NCI-H82 (cell line): ENCODE data around the gene IL1RAPL1.
"Not testable (repeated sequence)": the region's sequence is repeated elsewhere in the genome, so short reads cannot be mapped to it uniquely, and the experiment has no call there.

Experiments
- DNase-seq: peaks from one replicate; lab custom pipeline; 2025; lab: John Stamatoyannopoulos, UW

The IL1RAPL1 gene

GRCh38 chrX:29274517-29274916 lies 687.3 kb downstream of the IL1RAPL1 start:
- no peak for DNase-seq

DNA sequence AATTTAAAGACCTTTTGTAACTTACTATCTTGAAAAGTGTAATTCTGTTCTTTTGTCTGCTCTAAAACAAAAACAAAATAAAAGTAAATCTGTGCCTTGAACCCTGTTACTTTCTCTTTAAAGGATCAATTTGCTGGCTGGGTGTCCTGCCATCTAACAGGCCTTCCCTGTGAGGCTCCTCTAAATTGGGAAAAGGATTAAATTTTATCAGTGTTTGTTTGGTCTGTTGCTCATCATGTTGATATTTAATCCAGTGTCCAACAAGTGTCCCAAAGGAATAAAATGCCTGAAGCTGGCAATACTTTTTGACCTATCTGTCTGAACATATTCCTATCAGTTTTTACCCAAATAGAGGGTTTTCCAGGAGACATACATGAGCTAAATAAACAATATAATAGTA lies 688.7 kb downstream of the IL1RAPL1 start:
- DNase-seq: no peak

DNA sequence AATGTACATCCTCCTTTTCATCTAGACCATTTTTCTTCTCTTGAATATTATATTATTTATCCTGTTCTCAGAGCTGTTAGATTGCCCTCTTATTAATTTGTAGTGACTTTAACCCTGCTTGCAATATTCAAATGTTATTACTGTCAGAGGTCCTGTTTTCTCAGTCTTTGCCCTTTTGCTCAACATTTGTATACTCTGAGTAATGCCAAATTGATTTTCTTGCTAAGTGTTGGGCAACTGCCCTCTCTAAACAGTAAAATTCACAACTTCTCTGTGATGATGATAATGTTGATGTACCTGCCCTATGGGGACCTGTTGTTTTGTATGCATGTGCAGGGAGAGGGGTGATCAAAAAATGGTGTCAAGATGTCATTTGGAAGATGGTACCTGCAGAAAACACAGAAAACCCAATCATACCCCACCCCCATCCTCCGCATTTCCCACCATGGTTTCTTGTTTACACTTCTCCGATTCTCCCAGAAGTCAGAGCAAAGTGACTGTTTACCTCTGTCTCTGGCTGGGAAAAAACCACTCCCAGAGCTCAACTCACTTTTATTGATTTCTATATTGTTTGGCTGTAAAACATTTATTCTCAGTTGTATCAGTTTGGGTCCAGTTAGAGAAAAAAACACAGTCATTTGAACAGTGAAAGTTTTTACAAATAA lies 694.0 kb downstream of the IL1RAPL1 start:
- DNase-seq: no peak

DNA sequence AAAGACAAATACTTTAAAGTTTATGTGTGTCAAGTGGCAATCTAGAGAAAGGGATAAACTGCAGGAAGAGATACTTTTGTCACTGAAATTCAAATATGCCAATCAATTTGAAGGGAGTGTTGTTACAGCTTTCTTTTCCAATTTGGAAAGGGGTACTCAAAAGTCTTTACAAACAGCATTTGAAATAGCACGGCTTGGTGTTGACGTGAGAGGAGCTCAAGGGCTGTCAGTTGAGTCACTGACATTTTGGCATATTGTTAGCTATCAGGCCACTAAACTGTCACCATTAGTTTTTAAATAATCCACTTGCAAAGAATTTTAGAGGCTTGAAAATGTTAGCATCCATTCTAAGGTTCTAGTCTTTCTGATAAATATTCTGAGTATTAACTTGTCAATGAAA lies 698.4 kb downstream of the IL1RAPL1 start:
- DNase-seq: no peak

GRCh38 chrX:29295987-29296680 lies 708.9 kb downstream of the IL1RAPL1 start:
- DNase-seq: no peak

DNA sequence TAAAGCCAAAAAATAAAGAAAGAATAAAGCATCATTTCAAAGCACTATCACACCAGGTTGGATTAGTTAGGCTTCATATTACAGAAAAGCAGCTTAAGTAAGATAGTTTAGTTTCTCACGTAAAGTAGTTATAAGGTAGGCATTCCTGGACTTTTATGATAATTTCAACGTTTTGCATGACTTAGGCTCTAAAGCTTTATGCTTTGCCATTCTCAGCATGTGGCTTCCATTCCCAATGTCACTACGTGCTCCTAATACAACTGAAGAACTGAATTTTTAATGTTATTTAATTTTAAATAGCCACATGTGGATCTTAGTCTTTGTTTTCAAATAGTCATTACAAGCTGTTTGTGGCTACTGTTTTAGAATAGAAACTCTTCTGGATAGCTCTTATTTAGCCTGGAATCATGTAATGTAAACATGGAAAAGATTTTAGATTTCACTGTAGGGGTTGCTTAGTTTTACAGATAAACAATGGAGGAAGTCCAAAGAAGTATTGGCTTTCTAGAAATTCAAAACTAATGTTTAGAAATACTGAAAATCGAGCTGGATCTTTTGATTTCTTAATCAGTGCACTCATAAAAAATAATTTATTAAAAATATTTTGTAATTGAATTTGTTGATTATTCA lies 710.0 kb downstream of the IL1RAPL1 start:
- DNase-seq: no peak

DNA sequence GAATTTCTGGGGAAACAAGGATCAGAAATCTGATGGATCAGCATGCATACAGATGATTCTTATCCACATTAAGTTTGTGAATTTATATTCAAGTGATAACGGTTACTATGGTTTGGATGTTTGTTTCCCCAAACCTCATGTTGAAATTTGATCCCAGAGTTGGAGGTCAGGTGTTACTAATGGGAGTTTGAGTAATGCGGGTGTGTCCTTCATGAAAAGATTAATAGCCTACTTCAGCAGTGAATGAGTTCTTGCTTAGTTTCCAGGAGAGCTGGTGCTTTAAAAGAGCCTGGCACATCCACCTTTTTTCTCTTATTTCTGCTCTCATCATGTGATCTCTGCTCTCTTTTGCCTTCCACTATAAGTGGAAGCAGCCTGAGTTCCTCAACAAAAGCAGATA lies 712.4 kb downstream of the IL1RAPL1 start:
- DNase-seq: no peak

DNA sequence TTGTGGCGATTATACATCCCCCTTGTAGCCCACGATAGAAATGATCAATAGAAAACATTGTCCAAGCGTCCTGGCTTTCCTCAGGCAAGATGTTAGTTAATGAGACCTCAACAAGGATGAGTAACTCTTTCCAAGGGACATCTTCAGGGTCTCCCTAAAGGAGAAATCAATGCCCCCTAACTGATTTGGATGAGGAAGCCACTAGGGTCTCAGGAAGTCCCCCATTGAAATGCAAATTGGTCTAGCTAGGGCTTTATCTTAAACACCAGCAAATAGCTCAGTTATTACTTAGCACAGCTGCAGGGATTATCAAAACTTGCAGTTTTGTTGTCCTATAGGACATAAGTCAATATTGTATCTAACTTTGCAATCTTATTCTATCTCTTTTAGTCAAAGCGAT lies 721.5 kb downstream of the IL1RAPL1 start:
- no peak for DNase-seq

GRCh38 chrX:29315931-29316330 lies 728.7 kb downstream of the IL1RAPL1 start:
- no peak for DNase-seq

GRCh38 chrX:29318012-29318411 lies 730.8 kb downstream of the IL1RAPL1 start:
- no peak for DNase-seq

DNA sequence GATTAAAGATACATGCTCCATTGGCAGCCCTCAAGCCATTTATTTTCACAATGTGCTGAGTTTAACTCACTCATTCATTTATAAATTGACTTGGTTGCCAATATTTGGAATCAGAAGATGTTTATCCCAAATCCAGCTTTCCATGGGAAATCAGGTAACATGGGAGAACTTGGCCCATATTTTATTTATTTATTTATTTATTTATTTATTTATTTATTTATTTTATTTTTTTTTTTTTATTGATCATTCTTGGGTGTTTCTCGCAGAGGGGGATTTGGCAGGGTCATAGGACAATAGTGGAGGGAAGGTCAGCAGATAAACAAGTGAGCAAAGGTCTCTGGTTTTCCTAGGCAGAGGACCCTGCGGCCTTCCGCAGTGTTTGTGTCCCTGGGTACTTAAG lies 745.2 kb downstream of the IL1RAPL1 start:
- not testable (repeated sequence) for DNase-seq

- DNase-seq: not testable (repeated sequence)
Measured at GRCh38 chrX:29333091-29333490, 745.8 kb downstream of the IL1RAPL1 start.

GRCh38 chrX:29348288-29348687 lies 761.0 kb downstream of the IL1RAPL1 start:
- no peak for DNase-seq

DNA sequence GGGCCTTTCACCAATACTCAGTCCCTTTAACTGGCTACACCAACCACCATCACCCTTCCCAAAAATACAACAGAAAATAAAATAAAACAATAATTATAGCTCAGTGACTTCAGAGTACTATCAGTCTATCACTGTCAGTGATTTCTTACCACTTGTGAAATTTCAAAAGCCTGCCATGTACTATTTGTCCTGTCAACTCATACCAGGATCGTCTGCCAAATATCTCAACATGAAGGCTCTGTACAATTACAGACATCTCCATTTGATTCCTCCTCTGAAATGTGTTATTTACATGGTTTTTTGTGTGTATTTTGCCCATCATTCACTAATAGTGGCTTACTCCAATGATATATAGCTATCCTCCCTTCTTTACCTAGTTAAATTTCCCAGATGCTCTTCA lies 772.0 kb downstream of the IL1RAPL1 start:
- DNase-seq: no peak

GRCh38 chrX:29374765-29375164 lies 787.5 kb downstream of the IL1RAPL1 start:
- DNase-seq: not testable (repeated sequence)

- no peak for DNase-seq
Measured at GRCh38 chrX:29376584-29376983, 789.3 kb downstream of the IL1RAPL1 start.

GRCh38 chrX:29382811-29383210 lies 795.6 kb downstream of the IL1RAPL1 start:
- no peak for DNase-seq

DNA sequence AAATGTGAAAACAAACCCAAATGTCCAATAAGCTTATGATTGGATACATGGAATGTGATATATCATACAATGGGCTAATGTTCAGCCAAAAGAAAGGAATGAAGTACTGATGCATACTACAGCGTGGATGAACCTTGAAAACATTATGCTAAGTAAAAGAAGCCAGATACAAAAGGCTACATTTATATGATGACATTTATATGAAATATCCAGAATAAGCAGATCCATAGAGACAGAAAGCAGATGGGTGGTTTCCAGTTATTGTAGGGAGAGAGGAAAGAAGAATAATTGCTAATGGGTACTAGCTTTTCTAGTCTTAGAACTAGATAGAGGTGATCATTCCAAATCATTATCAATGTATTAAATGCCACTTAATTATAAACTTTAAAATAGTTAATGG lies 801.3 kb downstream of the IL1RAPL1 start:
- no peak for DNase-seq

- no peak for DNase-seq
Measured at GRCh38 chrX:29397506-29397905, 810.3 kb downstream of the IL1RAPL1 start.

GRCh38 chrX:29407357-29407756 lies 820.1 kb downstream of the IL1RAPL1 start:
- DNase-seq: no peak

DNA sequence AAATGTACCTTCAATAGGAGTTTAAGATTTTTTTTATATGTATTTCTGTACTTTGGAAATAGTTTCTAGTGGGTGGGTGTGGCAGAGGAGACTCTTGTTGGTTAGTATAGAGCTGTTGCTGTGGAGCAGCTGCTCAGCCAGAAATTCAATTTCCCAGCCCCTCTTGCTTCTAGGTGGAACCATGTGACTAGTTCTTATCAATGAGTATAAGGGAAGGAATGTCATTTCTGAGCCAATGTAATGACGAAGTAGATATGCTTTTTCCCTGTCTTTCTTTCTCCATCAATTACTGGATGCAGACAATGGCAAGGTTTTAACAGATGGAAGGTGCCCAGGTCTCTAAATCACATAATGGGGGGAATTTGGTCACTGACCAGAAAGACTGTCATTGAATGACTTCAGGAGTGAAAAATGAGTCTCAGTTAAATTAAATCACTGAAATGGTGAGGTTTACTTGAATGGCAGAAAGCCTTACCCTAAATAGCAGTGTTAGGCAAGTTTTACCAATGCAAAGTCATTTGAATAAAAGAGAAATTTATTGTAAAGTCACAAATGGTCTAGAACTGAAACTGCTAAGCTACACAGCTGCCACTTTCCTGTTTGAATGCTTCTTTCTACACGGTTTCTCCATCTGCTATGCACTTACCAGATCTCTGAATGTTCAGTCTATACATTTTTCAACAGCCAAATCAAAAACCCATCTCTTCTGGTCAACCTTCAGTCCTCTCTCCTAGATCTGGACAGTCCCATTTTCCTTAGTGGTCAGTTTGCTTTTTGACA lies 832.7 kb downstream of the IL1RAPL1 start:
- DNase-seq: no peak

GRCh38 chrX:29422034-29422433 lies 834.8 kb downstream of the IL1RAPL1 start:
- no peak for DNase-seq

DNA sequence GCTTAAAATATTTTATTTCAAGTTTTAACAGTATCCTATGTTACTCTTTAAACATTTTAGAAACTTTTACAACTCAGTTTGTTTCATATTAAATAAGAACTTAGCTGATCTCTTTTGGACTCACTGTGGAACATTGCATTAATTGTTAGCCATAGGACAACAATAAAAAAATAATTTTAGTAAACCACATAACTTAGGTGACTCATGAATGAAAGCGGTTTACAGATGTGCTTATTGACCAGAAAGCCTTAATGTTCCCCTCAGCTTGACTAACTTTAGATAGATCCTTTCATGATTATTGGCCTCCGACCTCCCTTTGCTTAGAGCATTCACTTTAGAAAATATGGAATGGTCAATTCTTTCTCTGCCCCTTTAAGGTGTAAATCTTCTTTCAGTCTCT lies 844.6 kb downstream of the IL1RAPL1 start:
- DNase-seq: no peak
